ENCODE data around the gene DENND2C. TPM values are rescaled to one million over a fixed set of nuclear protein-coding genes. Genes with fewer than 3 reads are reported as not detected.

The DENND2C gene
- total and polyA plus RNA-seq, 2 donors (not counting 1 experiment from before 2014, with no cell fraction given), result 1.3 to 1.7 TPM

DNA sequence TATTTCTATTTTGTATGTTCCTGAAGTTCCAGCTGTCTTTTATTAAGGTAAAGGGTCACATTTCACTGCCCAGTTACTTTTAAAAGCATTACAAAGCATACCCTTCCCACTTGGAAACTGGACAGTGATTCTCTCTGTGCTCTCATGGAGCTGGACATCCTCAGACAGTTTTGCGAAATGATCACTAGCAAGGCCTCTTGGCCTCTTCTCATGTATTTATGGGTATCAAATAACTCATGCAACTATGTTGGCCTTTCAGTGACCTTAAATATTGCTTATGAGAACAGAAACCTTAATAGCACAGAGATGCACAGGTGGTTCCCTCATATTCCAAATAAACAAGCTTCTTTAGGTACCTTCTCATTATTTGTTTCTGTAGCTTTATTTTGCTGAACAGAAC lies 33.4 kb upstream of the DENND2C start:
- Histone ChIP-seq H3K4me3 (replicated peaks in 1 of 4; ENCODE audit: control extremely low read depth in 1 of 4, insufficient read depth in 1 of 4, low read depth in 3 of 4, low read length in 4 of 4) (no peak overlapping the region), H3K27me3 (ENCODE audit: control insufficient read depth, insufficient read depth, low read length) (peaks cover 2% of the 10 kb centered on the region), H3K79me2 (ENCODE audit: control insufficient read depth, insufficient read depth, low read length) (no peaks in the 10 kb centered on the region), H2AFZ (ENCODE audit: low read length) (no peak overlapping the region), H3K27ac (ENCODE audit: insufficient read depth, low read length) (no peak overlapping the region), H4K20me1 (ENCODE audit: control insufficient read depth, extremely low read depth, insufficient read depth, low read length) (no peaks in the 10 kb centered on the region), H3K4me2 (ENCODE audit: extremely low read depth, insufficient read depth, low read length) (no peak overlapping the region), H3K36me3 (ENCODE audit: control insufficient read depth, insufficient read depth, low read length) (no peaks in the 10 kb centered on the region), H3K9ac (ENCODE audit: insufficient read depth, low read length) (no peak overlapping the region), H3K4me1 (ENCODE audit: control insufficient read depth, extremely low read depth, insufficient read depth, low read length) (no peaks in the 10 kb centered on the region), H3K9me3 (ENCODE audit: control insufficient read depth, insufficient read depth, low read depth, low read length) (no peaks in the 10 kb centered on the region)
- DNase-seq (ENCODE audit: low read depth in 2 of 2), result peak in 1 of 2 donors; percentile 29
- no peak for TF ChIP-seq EZH2 (IDR thresholded peaks at IDR 0.05; ENCODE audit: low read length, missing control alignments)
- TF ChIP-seq, protein P1, sequence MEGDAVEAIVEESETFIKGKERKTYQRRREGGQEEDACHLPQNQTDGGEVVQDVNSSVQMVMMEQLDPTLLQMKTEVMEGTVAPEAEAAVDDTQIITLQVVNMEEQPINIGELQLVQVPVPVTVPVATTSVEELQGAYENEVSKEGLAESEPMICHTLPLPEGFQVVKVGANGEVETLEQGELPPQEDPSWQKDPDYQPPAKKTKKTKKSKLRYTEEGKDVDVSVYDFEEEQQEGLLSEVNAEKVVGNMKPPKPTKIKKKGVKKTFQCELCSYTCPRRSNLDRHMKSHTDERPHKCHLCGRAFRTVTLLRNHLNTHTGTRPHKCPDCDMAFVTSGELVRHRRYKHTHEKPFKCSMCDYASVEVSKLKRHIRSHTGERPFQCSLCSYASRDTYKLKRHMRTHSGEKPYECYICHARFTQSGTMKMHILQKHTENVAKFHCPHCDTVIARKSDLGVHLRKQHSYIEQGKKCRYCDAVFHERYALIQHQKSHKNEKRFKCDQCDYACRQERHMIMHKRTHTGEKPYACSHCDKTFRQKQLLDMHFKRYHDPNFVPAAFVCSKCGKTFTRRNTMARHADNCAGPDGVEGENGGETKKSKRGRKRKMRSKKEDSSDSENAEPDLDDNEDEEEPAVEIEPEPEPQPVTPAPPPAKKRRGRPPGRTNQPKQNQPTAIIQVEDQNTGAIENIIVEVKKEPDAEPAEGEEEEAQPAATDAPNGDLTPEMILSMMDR (conservative IDR thresholded peaks at IDR 0.05 in 1 of 2, IDR thresholded peaks at IDR 0.05 in 1 of 2; ENCODE audit: low read depth in 1 of 2, low read length in 2 of 2), result no peak

DNA sequence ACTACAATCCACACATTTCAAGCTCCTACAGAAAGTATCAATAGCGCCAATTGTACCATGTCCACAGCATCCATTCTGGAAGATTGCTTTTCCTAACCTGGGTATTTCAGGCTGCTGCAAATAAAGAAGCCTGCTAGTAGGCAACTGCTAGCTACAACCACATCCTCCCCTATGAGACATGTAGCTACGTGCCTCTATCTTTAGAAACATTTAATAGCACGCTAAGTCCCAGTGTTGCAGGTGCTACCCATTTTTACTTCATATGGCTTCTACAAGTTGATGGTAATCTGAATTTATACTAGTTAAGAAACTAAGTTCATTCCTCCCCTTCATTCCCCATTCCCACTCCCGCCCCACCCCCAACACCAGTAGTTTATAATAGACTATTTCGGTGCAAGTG lies 32.9 kb upstream of the DENND2C start:
- Histone ChIP-seq H3K4me1 (ENCODE audit: control insufficient read depth, extremely low read depth, insufficient read depth, low read length) (no peaks in the 10 kb centered on the region), H3K36me3 (ENCODE audit: control insufficient read depth, insufficient read depth, low read length) (no peaks in the 10 kb centered on the region), H3K79me2 (ENCODE audit: control insufficient read depth, insufficient read depth, low read length) (no peaks in the 10 kb centered on the region), H3K27ac (ENCODE audit: insufficient read depth, low read length) (no peak overlapping the region), H3K27me3 (ENCODE audit: control insufficient read depth, insufficient read depth, low read length) (peaks cover 2% of the 10 kb centered on the region), H3K4me3 (replicated peaks in 1 of 4; ENCODE audit: control extremely low read depth in 1 of 4, insufficient read depth in 1 of 4, low read depth in 3 of 4, low read length in 4 of 4) (no peak overlapping the region), H2AFZ (ENCODE audit: low read length) (no peak overlapping the region), H4K20me1 (ENCODE audit: control insufficient read depth, extremely low read depth, insufficient read depth, low read length) (no peaks in the 10 kb centered on the region), H3K4me2 (ENCODE audit: extremely low read depth, insufficient read depth, low read length) (no peak overlapping the region), H3K9me3 (ENCODE audit: control insufficient read depth, insufficient read depth, low read depth, low read length) (no peaks in the 10 kb centered on the region), H3K9ac (ENCODE audit: insufficient read depth, low read length) (no peak overlapping the region)
- DNase-seq (ENCODE audit: low read depth in 2 of 2), result no peak
- TF ChIP-seq, protein P1 (conservative IDR thresholded peaks at IDR 0.05 in 1 of 2, IDR thresholded peaks at IDR 0.05 in 1 of 2; ENCODE audit: low read depth in 1 of 2, low read length in 2 of 2), result no peak
- no peak for TF ChIP-seq EZH2 (IDR thresholded peaks at IDR 0.05; ENCODE audit: low read length, missing control alignments)

DNA sequence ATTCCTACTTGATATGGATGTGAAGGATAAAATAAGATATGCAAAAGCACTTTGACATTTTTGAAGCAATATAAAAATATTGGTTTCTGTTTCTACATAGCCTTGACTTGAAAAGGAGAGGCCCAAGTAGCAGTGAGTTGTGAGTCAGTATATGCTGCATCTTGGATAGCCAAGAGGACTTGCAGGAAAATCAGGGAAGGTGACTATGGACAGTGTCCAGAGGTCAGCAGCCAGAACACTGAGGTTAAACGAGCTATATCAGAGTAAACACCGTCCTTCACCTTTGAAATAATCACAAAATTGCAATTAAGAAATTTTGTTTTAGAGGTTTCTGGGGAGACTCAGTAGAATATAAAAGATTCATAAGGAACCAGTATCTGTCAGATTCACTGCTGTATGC lies 32.1 kb upstream of the DENND2C start:
- Histone ChIP-seq H3K27me3 (ENCODE audit: control insufficient read depth, insufficient read depth, low read length) (peaks cover 2% of the 10 kb centered on the region), H3K4me2 (ENCODE audit: extremely low read depth, insufficient read depth, low read length) (no peak overlapping the region), H3K4me3 (replicated peaks in 1 of 4; ENCODE audit: control extremely low read depth in 1 of 4, insufficient read depth in 1 of 4, low read depth in 3 of 4, low read length in 4 of 4) (no peak overlapping the region), H3K9me3 (ENCODE audit: control insufficient read depth, insufficient read depth, low read depth, low read length) (no peaks in the 10 kb centered on the region), H3K9ac (ENCODE audit: insufficient read depth, low read length) (no peak overlapping the region), H4K20me1 (ENCODE audit: control insufficient read depth, extremely low read depth, insufficient read depth, low read length) (no peaks in the 10 kb centered on the region), H3K79me2 (ENCODE audit: control insufficient read depth, insufficient read depth, low read length) (no peaks in the 10 kb centered on the region), H3K27ac (ENCODE audit: insufficient read depth, low read length) (no peak overlapping the region), H2AFZ (ENCODE audit: low read length) (no peak overlapping the region), H3K36me3 (ENCODE audit: control insufficient read depth, insufficient read depth, low read length) (no peaks in the 10 kb centered on the region), H3K4me1 (ENCODE audit: control insufficient read depth, extremely low read depth, insufficient read depth, low read length) (no peaks in the 10 kb centered on the region)
- TF ChIP-seq, protein P1 (conservative IDR thresholded peaks at IDR 0.05 in 1 of 2, IDR thresholded peaks at IDR 0.05 in 1 of 2; ENCODE audit: low read depth in 1 of 2, low read length in 2 of 2), result no peak
- no peak for TF ChIP-seq EZH2 (IDR thresholded peaks at IDR 0.05; ENCODE audit: low read length, missing control alignments)
- no peak for DNase-seq (ENCODE audit: low read depth in 2 of 2)
